Measurements from ENCODE around the gene CPLX1.

Gene CPLX1

DNA sequence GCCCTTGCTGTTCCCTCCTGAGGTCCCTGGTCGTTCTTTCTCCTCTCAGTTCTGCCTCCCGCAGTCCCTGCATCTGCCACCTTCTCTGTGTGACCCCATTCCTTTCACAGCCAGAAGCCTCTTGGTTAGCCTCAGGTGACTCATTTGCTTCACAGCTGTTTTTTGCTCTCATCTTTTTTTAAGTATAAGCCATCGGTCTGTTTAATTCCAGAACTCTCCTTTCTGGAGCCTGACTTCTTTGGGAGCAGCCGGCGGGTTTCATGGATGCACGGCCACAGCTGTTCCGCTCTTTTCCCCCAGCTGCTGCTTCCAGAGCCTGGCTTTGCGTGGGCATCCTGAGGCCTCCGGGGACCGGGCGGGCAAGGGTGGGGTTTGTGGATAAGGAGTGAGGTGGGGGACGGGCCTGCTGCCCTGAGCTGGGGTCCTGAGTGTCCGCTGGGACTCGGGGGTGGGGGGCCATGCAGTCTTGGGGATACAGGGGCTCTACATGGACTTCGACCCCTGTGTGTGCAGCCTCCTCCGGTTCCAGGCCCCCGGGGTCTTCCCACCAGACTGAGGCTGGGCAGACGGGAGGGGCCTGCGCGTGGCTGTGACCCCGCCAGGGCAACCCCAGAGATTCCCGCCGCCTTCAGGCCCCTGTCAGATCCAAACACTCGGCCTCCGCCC is 73.6 kb downstream of the CPLX1 start:
- H3K4me1 ChIP-seq (ENCODE audit: control insufficient read depth, low read depth, low read length): no peaks in the 10 kb centered on the region
- H3K9me3 ChIP-seq (ENCODE audit: control insufficient read depth, low read depth, low read length): no peaks in the 10 kb centered on the region
- no peak overlapping the region for H3K4me3 ChIP-seq (ENCODE audit: low read length)
- no peak overlapping the region for H3K9ac ChIP-seq (ENCODE audit: low read length)
- H3K27me3 ChIP-seq (ENCODE audit: control insufficient read depth, insufficient read depth, low read length): no peaks in the 10 kb centered on the region
- peaks cover 28% of the 10 kb centered on the region for H3K36me3 ChIP-seq (ENCODE audit: control insufficient read depth, low read depth, low read length)
- H3K27ac ChIP-seq (ENCODE audit: low read length): no peak overlapping the region

DNA sequence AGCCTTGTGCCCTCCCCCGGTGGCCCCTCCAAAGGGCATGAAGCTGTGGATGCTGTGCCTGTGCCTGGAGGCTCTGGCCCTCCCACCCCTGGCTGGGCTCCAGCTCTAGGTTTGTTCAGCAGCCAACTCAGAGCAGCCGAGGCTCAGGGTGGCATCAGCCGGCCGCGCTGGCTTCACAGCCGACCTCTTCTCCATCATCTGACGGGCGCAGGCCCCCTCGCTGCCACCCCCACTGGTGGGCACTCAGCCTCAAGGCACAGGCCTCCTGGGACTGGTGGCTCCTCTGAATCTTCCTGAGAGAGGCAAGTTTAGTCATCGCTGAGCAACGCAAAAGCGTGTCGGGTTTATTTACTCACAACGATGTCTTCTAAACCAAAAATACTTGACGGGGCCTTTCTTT is 74.3 kb downstream of the CPLX1 start:
- H3K9me3 ChIP-seq (ENCODE audit: control insufficient read depth, low read depth, low read length): no peaks in the 10 kb centered on the region
- peaks cover 22% of the 10 kb centered on the region for H3K36me3 ChIP-seq (ENCODE audit: control insufficient read depth, low read depth, low read length)
- no peaks in the 10 kb centered on the region for H3K27me3 ChIP-seq (ENCODE audit: control insufficient read depth, insufficient read depth, low read length)
- no peak overlapping the region for H3K9ac ChIP-seq (ENCODE audit: low read length)
- H3K4me1 ChIP-seq (ENCODE audit: control insufficient read depth, low read depth, low read length): no peaks in the 10 kb centered on the region
- no peak overlapping the region for H3K4me3 ChIP-seq (ENCODE audit: low read length)
- H3K27ac ChIP-seq (ENCODE audit: low read length): no peak overlapping the region

DNA sequence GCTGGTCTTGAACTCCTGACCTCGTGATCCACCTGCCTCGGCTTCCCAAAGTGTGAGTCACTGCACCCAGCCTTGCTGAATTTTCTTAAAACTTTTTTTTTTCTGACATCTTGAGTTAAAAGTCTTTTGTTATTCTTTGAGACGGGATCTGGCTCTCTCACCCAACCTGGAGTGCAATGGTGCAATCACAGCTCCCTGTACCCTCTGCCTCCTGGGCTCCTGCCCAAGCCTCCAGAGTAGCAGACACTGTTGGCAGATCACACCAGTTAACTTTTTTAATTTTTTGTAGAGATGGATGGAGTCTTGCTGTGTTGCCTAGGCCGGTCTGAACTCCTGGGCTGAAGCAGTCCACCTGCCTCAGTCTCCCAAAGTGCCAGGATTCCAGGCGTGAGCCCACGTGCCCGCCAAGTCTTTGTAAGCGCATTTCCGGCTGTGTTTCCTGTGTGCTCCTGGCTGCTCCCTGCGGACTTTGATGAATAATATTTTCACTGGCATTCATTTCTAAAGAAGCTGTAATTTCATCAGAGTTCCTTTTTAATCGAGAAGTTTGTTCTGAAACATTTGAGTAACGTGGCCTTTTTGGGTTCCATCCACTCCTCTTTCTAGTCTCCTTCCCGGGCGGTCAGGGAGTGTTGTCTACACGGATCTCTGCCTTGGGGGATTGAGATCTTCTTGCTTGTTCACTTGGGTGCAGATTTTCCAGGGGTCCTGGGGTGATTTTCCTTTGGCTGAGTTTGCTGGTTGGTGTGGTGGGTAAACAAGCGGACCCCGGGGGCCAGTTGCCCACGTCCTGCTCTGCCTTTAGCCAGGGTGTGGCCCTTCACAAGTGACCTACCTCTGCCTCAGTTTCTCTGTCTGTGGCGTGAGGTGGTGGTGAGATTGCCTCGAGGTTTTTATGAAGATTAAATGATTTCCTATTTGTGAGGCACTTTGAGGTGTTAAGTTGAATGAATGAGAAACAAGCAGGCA is 75.9 kb downstream of the CPLX1 start:
- H3K4me3 ChIP-seq (ENCODE audit: low read length): no peak overlapping the region
- no peak overlapping the region for H3K9ac ChIP-seq (ENCODE audit: low read length)
- H3K9me3 ChIP-seq (ENCODE audit: control insufficient read depth, low read depth, low read length): no peaks in the 10 kb centered on the region
- H3K4me1 ChIP-seq (ENCODE audit: control insufficient read depth, low read depth, low read length): no peaks in the 10 kb centered on the region
- peaks cover 18% of the 10 kb centered on the region for H3K36me3 ChIP-seq (ENCODE audit: control insufficient read depth, low read depth, low read length)
- H3K27ac ChIP-seq (ENCODE audit: low read length): no peak overlapping the region
- no peaks in the 10 kb centered on the region for H3K27me3 ChIP-seq (ENCODE audit: control insufficient read depth, insufficient read depth, low read length)

DNA sequence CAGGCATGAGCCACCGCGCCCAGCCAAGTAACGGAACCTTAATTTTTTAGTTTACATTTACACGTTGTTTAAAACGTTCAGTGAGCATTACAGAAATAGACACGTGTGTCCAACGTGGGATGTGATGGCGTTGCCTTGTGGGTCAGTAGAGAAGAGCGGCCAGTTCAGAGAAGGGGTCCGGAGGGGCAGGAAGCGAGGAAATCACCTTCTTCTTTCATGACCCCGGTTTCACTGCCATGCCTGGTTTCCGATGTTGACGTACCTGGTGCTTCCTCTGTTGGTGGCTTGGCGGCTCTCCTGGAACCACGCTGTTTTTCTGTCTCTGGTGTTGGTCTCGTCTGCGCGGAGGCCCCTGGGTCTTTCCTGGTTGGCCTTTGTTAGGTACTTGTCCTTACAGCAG is 77.5 kb downstream of the CPLX1 start:
- Histone ChIP-seq H3K4me3 (ENCODE audit: low read length) (no peak overlapping the region), H3K27me3 (ENCODE audit: control insufficient read depth, insufficient read depth, low read length) (no peaks in the 10 kb centered on the region), H3K36me3 (ENCODE audit: control insufficient read depth, low read depth, low read length) (peaks cover 15% of the 10 kb centered on the region), H3K9ac (ENCODE audit: low read length) (no peak overlapping the region), H3K4me1 (ENCODE audit: control insufficient read depth, low read depth, low read length) (no peaks in the 10 kb centered on the region), H3K9me3 (ENCODE audit: control insufficient read depth, low read depth, low read length) (no peaks in the 10 kb centered on the region), H3K27ac (ENCODE audit: low read length) (no peak overlapping the region)

DNA sequence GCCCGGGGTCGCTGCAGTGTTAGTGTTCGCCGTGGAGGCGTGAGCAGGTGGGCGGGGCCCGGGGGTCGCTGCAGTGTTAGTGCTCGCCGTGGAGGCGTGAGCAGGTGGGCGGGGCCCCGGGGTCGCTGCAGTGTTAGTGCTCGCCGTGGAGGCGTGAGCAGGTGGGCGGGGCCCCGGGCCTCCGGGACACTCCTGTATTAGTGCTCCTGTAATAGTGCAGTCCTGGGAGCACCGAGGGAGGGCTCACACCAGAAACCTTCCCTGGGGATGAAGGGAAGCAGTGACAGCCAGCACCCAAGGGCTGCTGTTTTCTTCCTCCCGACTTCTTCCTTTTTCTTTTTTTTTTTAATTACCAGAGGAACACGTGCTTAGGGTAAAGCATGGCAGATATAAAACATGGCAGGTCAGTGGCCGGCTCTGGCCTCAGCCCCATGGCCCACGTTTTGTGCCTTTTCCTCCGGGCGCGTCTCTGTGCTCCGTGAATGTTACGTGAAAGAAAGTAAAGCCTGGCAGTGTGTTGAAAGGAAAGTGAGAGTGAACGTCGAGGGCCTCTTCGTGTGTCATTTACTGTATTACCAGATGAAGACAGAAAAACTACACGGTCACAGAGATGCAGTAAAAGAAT is 78.3 kb downstream of the CPLX1 start:
- Histone ChIP-seq H3K36me3 (ENCODE audit: control insufficient read depth, low read depth, low read length) (peaks cover 12% of the 10 kb centered on the region), H3K9me3 (ENCODE audit: control insufficient read depth, low read depth, low read length) (no peaks in the 10 kb centered on the region), H3K4me1 (ENCODE audit: control insufficient read depth, low read depth, low read length) (no peaks in the 10 kb centered on the region), H3K9ac (ENCODE audit: low read length) (no peak overlapping the region), H3K27me3 (ENCODE audit: control insufficient read depth, insufficient read depth, low read length) (no peaks in the 10 kb centered on the region), H3K4me3 (ENCODE audit: low read length) (no peak overlapping the region), H3K27ac (ENCODE audit: low read length) (no peak overlapping the region)

DNA sequence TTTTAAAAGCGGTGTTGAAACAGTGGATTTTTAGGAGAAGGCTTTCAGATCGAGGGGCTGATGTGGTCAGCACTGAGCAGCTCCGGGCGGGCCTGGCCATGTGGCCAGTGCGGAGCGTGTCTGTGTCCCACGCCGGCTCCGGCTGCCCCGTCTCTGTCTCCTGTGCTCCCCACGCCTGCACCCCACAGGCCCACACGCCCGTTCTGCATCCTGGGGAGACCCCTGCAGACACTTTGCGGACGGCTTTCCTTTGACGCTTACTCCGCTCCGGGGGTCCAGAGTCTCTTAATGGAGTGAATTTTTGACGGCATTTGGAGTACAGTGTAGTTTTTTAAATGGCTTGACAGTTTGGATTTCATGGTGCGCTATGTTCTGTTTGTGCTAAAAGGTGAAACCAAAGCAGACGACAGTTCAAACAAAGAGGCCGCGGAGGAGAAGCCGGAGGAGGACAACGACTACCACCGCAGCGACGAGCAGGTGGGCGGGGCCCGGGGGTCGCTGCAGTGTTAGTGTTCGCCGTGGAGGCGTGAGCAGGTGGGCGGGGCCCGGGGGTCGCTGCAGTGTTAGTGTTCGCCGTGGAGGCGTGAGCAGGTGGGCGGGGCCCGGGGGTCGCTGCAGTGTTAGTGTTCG is 81.6 kb downstream of the CPLX1 start:
- no peaks in the 10 kb centered on the region for H3K9me3 ChIP-seq (ENCODE audit: control insufficient read depth, low read depth, low read length)
- no peak overlapping the region for H3K27ac ChIP-seq (ENCODE audit: low read length)
- no peak overlapping the region for H3K9ac ChIP-seq (ENCODE audit: low read length)
- no peaks in the 10 kb centered on the region for H3K27me3 ChIP-seq (ENCODE audit: control insufficient read depth, insufficient read depth, low read length)
- no peaks in the 10 kb centered on the region for H3K4me1 ChIP-seq (ENCODE audit: control insufficient read depth, low read depth, low read length)
- peaks cover 18% of the 10 kb centered on the region for H3K36me3 ChIP-seq (ENCODE audit: control insufficient read depth, low read depth, low read length)
- no peak overlapping the region for H3K4me3 ChIP-seq (ENCODE audit: low read length)

DNA sequence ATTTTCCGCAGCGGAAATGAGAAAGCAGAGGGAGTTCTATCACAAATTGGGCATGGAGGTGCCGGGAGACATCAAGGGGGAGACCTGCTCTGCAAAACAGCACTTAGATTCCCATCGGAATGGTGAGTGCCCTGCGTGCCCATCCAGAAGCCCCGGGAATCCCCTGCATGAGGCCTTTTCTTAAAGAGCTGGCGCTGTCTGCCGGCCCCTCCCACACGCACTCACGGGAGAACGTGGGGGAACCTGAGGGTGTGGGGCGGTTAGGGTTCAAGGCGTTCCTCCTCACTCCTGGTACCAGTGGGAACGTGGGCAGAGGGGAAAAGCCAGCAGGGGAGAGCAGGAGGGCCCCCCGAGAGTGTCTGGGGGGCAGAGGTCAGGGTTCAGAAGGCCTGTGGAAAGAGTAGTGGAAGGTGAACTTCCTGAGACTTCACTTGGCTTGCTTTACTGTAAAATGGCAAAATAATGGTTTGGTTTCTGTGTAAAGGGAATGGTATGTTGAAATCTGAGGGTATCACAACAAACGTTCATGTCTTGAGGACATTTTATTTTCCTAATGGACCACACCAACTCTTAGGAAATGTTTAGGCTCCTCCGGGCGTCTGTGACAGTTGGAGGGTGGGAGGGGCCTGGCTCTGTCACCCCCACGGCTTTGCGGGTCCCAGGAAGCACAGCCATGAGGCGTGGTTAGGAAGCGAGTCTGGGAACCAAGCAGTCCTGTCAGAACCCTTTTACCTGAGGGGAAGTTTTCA is 82.3 kb downstream of the CPLX1 start:
- H3K4me1 ChIP-seq (ENCODE audit: control insufficient read depth, low read depth, low read length): no peaks in the 10 kb centered on the region
- no peak overlapping the region for H3K4me3 ChIP-seq (ENCODE audit: low read length)
- H3K9me3 ChIP-seq (ENCODE audit: control insufficient read depth, low read depth, low read length): no peaks in the 10 kb centered on the region
- H3K36me3 ChIP-seq (ENCODE audit: control insufficient read depth, low read depth, low read length): peaks cover 18% of the 10 kb centered on the region
- no peaks in the 10 kb centered on the region for H3K27me3 ChIP-seq (ENCODE audit: control insufficient read depth, insufficient read depth, low read length)
- H3K27ac ChIP-seq (ENCODE audit: low read length): no peak overlapping the region
- H3K9ac ChIP-seq (ENCODE audit: low read length): no peak overlapping the region

DNA sequence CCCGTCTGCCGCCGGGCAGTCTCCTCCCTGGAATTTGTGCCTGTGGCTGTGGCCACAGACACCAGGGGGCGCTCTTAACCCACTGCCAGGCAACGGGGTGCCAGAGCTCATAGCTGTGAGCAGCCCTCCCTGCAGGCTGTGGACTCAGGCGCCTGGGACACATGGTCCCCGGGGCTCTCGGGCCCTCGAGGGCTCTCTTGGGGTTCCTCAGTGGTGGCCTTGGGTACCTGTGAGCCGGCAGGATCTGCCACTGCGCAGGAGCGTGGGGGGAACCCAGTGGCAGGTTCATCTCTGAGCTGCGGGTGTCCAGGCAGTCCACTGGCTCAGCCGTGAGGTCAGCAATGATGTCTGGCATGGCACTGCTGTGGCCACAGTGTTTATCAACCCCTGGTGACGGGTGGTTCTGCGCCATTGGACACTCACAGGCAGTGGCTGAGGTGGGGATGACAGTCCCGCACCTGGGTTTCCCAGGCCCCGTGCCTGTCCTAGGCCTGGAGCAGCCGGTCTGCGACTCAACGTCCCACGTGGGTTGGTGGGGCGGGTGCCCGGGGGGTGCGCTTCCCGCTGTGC is 83.1 kb downstream of the CPLX1 start:
- H3K27ac ChIP-seq (ENCODE audit: low read length): no peak overlapping the region
- no peak overlapping the region for H3K9ac ChIP-seq (ENCODE audit: low read length)
- peaks cover 19% of the 10 kb centered on the region for H3K36me3 ChIP-seq (ENCODE audit: control insufficient read depth, low read depth, low read length)
- no peaks in the 10 kb centered on the region for H3K27me3 ChIP-seq (ENCODE audit: control insufficient read depth, insufficient read depth, low read length)
- H3K9me3 ChIP-seq (ENCODE audit: control insufficient read depth, low read depth, low read length): no peaks in the 10 kb centered on the region
- H3K4me1 ChIP-seq (ENCODE audit: control insufficient read depth, low read depth, low read length): no peaks in the 10 kb centered on the region
- no peak overlapping the region for H3K4me3 ChIP-seq (ENCODE audit: low read length)

DNA sequence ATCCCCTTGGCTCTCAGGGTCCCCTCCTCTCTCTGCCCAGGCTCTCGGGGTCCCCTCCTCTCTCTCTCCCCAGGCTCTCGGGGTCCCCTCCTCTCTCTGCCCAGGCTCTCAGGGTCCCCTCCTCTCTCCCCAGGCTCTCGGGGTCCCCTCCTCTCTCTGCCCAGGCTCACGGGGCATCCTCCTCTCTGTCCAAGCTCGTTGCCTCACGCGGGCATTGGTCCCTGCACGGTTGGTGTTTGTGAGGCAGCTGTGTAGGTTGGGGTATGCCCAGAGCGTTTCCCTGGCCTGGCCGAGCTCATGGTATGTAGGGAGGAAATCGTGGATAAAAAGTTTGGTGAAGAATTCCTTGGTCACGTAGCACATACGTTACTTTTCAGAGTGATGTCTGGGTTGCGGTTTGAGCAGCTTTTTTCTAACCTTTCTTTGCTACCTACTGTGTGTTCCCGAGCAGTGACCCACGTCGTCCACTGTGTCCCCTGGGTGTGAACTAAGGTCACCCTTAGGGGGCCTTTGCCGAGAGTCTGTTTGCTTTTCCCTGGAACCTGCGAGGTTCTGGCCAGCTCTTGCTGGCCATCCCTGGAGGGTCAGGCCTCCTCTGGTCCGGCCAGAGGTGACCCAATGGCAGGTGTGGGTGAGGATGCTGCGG is 83.7 kb downstream of the CPLX1 start:
- no peaks in the 10 kb centered on the region for H3K4me1 ChIP-seq (ENCODE audit: control insufficient read depth, low read depth, low read length)
- H3K27ac ChIP-seq (ENCODE audit: low read length): no peak overlapping the region
- peaks cover 25% of the 10 kb centered on the region for H3K36me3 ChIP-seq (ENCODE audit: control insufficient read depth, low read depth, low read length)
- no peaks in the 10 kb centered on the region for H3K27me3 ChIP-seq (ENCODE audit: control insufficient read depth, insufficient read depth, low read length)
- H3K4me3 ChIP-seq (ENCODE audit: low read length): no peak overlapping the region
- H3K9ac ChIP-seq (ENCODE audit: low read length): no peak overlapping the region
- no peaks in the 10 kb centered on the region for H3K9me3 ChIP-seq (ENCODE audit: control insufficient read depth, low read depth, low read length)

DNA sequence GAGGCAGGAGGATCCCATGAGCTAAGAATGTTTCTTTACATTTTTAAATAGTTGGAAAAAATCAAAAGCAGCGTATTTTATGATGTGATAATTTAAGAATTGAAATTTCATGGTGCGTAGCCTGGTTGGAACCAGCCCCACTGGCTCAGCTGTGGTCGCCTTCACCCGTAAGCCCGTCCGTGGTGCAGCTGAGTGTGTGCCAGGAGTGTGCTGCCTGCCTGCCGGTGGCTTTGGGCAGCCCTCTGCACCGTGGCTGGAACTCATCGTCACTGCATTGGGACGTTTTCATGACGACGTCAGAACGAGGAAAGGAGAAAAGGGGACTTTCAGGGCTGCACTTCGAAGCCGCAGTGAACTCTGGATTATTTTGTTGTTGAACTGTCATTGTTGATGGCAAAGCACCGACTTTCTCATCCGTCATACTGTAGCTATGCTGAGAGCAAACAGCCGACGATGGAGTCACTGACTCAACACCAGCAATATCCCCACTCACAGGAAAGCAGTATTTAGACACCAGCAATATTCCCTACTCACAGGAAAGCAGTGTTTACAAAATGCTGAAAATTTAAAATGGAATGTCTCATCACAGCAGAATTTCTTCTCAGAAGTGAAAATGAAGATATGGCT is 85.2 kb downstream of the CPLX1 start:
- Histone ChIP-seq H3K9ac (ENCODE audit: low read length) (no peak overlapping the region), H3K4me1 (ENCODE audit: control insufficient read depth, low read depth, low read length) (no peaks in the 10 kb centered on the region), H3K36me3 (ENCODE audit: control insufficient read depth, low read depth, low read length) (peaks cover 30% of the 10 kb centered on the region), H3K27me3 (ENCODE audit: control insufficient read depth, insufficient read depth, low read length) (no peaks in the 10 kb centered on the region), H3K4me3 (ENCODE audit: low read length) (no peak overlapping the region), H3K27ac (ENCODE audit: low read length) (no peak overlapping the region), H3K9me3 (ENCODE audit: control insufficient read depth, low read depth, low read length) (no peaks in the 10 kb centered on the region)
